Liver (tissue), 3 donors: ENCODE measurements around the gene MEF2A.

Experiments
- CTCF ChIP-seq: fragments of 150-350 bp; IDR thresholded peaks from 2 replicates; pipeline ENCODE4 v1.5.1; 2017; ENCODE audit warnings: improper control_type of control experiment, low read depth, low read length; ENCODE audit not compliant: missing input control
- FOXA1 ChIP-seq: IDR thresholded peaks from 2 replicates; pipeline ENCODE4 v1.6.1; 2016; ENCODE audit warnings: antibody characterized with exemption
- HNF4G ChIP-seq: IDR thresholded peaks from 2 replicates; pipeline ENCODE4 v1.6.1; 2016; ENCODE audit warnings: antibody characterized with exemption
- JUND ChIP-seq, 2 donors: IDR thresholded peaks; 2 replicates each; pipeline ENCODE4 v1.6.1; 2016; ENCODE audit warnings: antibody characterized with exemption in 2 of 2
- MAX ChIP-seq: IDR thresholded peaks from 2 replicates; pipeline ENCODE4 v1.6.1; 2016; ENCODE audit warnings: antibody characterized with exemption
- REST ChIP-seq: IDR thresholded peaks from 2 replicates; pipeline ENCODE4 v1.6.1; 2016; ENCODE audit warnings: antibody characterized with exemption, mild to moderate bottlenecking
- SP1 ChIP-seq: IDR thresholded peaks from 2 replicates; pipeline ENCODE4 v1.6.1; 2018; ENCODE audit warnings: antibody characterized with exemption, mild to moderate bottlenecking
- TAF1 ChIP-seq: conservative IDR thresholded peaks from 2 replicates; pipeline ENCODE4 v1.6.1; 2016; ENCODE audit warnings: antibody characterized with exemption, mild to moderate bottlenecking
- donor health status: healthy.
- donor health status: healthy.

- TF ChIP-seq REST (no peak), CTCF (no peak), MAX (no peak), TAF1 (no peak), SP1 (no peak), HNF4G (no peak), FOXA1 (no peak), JUND (IDR thresholded peaks at IDR 0.05) (no peak)
These were observed 810 bp upstream of the MEF2A start for GRCh38 chr15:99565049-99565298.
